ENCODE data around the gene IQUB. TPM values are rescaled to one million over a fixed set of nuclear protein-coding genes. Genes with fewer than 3 reads are reported as not detected.

IQUB gene
- total RNA-seq, 2 donors from 2014 or later = 0.51 to 0.85 TPM

DNA sequence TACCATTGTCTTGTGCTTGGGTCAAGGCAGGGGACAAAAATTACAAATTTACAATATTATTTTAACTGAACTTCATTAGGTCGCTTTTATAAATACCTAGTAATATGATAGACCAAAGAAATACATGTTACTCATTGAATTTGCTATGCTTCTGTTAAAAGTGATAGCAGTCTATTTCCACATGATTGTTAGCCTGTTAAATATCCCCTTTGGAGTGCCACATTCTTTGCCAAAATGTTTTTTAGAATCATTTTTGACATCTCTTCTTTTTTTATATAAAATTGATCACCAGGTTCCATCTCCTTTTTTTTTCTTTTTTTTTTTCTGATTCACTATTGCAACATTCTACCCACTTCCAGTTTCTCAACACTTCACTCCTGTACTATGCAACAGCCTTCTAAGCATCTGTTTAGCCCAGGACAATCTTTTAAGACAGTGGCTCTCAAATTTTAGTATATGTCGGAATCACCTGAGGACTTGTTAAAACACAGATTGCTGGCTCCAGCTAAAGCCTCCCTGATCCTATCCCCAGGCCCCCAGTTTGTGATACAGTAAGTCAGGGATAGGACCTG lies 39.6 kb upstream of the IQUB start:
- TF ChIP-seq, protein P1, sequence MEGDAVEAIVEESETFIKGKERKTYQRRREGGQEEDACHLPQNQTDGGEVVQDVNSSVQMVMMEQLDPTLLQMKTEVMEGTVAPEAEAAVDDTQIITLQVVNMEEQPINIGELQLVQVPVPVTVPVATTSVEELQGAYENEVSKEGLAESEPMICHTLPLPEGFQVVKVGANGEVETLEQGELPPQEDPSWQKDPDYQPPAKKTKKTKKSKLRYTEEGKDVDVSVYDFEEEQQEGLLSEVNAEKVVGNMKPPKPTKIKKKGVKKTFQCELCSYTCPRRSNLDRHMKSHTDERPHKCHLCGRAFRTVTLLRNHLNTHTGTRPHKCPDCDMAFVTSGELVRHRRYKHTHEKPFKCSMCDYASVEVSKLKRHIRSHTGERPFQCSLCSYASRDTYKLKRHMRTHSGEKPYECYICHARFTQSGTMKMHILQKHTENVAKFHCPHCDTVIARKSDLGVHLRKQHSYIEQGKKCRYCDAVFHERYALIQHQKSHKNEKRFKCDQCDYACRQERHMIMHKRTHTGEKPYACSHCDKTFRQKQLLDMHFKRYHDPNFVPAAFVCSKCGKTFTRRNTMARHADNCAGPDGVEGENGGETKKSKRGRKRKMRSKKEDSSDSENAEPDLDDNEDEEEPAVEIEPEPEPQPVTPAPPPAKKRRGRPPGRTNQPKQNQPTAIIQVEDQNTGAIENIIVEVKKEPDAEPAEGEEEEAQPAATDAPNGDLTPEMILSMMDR (IDR thresholded peaks at IDR 0.05) = no peak

DNA sequence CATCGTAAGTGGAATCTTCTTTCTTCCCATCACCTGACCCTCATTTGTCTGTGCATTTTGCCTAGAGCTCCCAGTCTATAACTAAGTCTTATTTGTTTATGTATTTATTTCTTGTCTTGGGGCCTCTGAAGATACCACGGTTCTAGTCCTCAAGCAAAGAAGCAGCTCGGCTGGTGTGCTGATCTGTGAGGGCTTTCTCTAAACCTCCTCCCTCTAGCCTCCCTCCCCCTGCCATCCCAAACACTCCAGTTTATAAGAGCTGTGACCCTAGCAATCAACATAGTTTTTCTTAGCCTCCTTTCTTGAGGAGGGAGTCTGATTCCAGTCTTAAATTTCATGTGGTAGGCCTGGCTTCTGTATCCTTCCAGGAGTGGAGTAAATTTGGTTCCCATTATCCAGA lies 38.9 kb upstream of the IQUB start:
- no peak overlapping the region for H3K27ac ChIP-seq
- H3K9me3 ChIP-seq = no peaks in the 10 kb centered on the region
- H3K27me3 ChIP-seq = no peaks in the 10 kb centered on the region
- TF ChIP-seq, protein P1 (IDR thresholded peaks at IDR 0.05) = no peak
- H3K36me3 ChIP-seq = no peaks in the 10 kb centered on the region
- H3K4me1 ChIP-seq = no peaks in the 10 kb centered on the region
- no peak for DNase-seq (ENCODE audit: low spot score)
- no peak overlapping the region for H3K4me3 ChIP-seq

More for the DNA sequence above, 39.6 kb upstream of the IQUB start:
- no peak overlapping the region for H3K4me3 ChIP-seq
- no peaks in the 10 kb centered on the region for H3K27me3 ChIP-seq
- no peaks in the 10 kb centered on the region for H3K9me3 ChIP-seq
- no peak overlapping the region for H3K27ac ChIP-seq
- no peak for DNase-seq (ENCODE audit: low spot score)
- H3K4me1 ChIP-seq = no peaks in the 10 kb centered on the region
- H3K36me3 ChIP-seq = no peaks in the 10 kb centered on the region

DNA sequence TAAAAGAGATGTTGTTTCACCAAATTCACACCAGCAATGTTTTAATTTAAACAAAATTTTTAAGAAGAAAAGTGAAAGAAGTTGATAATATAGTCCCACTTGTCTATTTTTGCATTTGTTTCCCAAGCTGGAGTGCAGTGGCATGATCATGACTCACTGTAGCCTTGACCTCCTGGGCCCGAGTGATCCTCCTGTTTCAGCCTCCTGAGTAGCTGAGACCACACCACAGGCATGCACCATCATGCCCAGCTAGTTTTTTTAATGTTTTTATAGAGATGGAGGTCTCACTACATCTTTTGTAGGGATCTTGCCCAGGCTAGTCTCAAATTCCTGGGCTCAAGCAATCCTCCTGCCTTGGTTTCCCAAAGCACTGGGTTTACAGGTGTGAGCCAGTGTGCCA lies 37.3 kb upstream of the IQUB start:
- H3K36me3 ChIP-seq = no peaks in the 10 kb centered on the region
- H3K9me3 ChIP-seq = no peaks in the 10 kb centered on the region
- no peak overlapping the region for H3K4me3 ChIP-seq
- H3K27ac ChIP-seq = no peak overlapping the region
- no peak for DNase-seq (ENCODE audit: low spot score)
- H3K4me1 ChIP-seq = no peaks in the 10 kb centered on the region
- TF ChIP-seq, protein P1 (IDR thresholded peaks at IDR 0.05) = no peak
- H3K27me3 ChIP-seq = no peaks in the 10 kb centered on the region

DNA sequence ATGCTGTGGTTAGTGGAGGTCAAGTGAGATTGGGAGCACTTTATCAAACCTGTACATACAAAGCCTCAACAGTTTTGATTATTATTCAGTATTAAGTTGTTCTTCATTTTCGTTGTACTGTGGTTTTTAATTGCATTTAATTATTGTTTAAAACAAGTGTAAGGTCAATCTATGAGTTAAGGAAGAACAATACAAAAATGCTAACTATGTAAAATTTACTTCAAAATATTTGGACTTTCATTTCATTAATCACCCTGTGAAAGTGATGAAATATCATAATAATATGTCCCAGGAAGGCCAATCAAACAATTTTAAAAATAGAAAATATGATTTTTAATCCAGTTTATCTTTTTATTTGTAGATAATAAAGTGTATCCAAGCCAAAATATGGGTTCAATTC lies 36.8 kb upstream of the IQUB start:
- Histone ChIP-seq H3K36me3 (no peaks in the 10 kb centered on the region), H3K4me1 (no peaks in the 10 kb centered on the region), H3K9me3 (no peaks in the 10 kb centered on the region), H3K27ac (no peak overlapping the region), H3K27me3 (no peaks in the 10 kb centered on the region), H3K4me3 (no peak overlapping the region)
- TF ChIP-seq, protein P1 (IDR thresholded peaks at IDR 0.05) = no peak
- DNase-seq (ENCODE audit: low spot score) = no peak

DNA sequence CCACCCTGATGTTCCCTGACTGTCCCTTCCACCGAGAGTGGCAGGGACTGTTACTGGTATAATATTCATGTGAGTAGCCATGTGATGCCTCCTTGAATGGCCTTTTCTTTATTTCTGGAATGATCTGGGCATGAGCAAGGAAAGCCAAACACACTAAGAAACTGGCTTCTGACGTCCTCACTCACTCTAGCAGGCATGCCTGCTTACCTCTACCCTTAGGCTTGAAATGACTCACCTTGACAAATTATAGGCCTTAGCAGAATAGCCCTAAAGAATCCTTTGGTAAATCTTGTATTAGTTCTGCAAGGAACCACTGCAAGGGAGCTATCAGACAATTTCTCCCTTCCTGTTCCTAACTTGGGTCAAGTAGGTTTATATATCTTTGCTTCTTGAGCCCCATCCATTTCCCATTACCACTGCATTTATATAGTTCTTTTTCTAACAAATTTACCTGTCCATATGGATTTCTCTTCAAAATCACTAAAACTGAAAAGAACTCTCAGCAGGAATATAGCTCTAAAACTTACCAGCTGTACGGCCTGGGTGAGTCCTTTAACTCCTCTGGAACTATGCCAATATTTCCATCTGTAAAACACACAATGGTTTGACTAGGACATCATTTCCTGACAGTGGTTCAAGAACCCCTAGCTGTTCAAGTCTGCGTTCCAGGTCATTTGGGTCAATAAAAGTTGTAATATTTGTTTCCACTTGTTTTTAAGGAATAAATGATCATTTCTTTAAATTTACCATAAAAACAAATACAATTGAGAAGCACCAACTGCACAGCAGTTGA lies 36.2 kb upstream of the IQUB start:
- Histone ChIP-seq H3K27ac (no peak overlapping the region), H3K27me3 (no peaks in the 10 kb centered on the region), H3K4me1 (no peaks in the 10 kb centered on the region), H3K4me3 (no peak overlapping the region), H3K9me3 (no peaks in the 10 kb centered on the region), H3K36me3 (no peaks in the 10 kb centered on the region)
- no peak for DNase-seq (ENCODE audit: low spot score)
- TF ChIP-seq, protein P1 (IDR thresholded peaks at IDR 0.05) = no peak

Measured in right atrium auricular region (tissue), 2 donors.